GM13977 (cell line): ENCODE measurements around the gene TMEM171.

Experiments
- DNase-seq: peaks from one replicate; pipeline ENCODE4 v3.0.0; 2012; ENCODE audit warnings: low spot score
- in situ Hi-C: fragments of 300-500 bp; cut with MboI; formaldehyde crosslinking; loops from one replicate; pipeline ENCODE4 v1.12.0; 2022; ENCODE audit warnings: low sequenced_read_pairs, low pct_unique_long_range_greater_than_20kb, mixed read lengths, inconsistent platforms; ENCODE audit not compliant: unreplicated experiment
- TF ChIP-seq, protein P1 (sequence below): IDR thresholded peaks from 2 replicates; pipeline ENCODE4 v1.5.1; 2012; ENCODE audit warnings: mild to moderate bottlenecking, control low read depth; ENCODE audit not compliant: insufficient read depth; ENCODE audit errors: extremely low read depth, missing control alignments

Gene TMEM171

DNA sequence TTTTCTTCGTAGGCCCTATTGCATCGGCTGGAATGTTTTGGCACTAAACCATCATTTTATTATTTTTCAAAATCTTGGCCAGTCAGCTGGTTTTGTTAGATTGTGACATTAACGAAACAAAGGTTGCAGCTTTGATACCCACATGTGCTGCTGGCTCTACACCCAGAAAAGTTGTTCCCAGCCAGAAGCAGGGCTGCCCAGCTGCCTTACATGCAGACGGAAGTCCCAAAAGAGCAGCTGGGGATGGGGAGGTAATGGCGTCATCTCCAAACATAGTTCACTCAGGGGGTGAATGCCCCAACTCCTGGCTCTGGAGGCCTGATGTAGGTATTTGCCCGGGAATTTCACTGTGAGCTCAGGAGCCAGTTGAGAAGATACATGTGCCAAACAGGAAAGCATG, 23.3 kb downstream of the TMEM171 start:
- DNase-seq, result no peak
- in situ Hi-C loops, result no loop called here
- TF ChIP-seq, protein P1, sequence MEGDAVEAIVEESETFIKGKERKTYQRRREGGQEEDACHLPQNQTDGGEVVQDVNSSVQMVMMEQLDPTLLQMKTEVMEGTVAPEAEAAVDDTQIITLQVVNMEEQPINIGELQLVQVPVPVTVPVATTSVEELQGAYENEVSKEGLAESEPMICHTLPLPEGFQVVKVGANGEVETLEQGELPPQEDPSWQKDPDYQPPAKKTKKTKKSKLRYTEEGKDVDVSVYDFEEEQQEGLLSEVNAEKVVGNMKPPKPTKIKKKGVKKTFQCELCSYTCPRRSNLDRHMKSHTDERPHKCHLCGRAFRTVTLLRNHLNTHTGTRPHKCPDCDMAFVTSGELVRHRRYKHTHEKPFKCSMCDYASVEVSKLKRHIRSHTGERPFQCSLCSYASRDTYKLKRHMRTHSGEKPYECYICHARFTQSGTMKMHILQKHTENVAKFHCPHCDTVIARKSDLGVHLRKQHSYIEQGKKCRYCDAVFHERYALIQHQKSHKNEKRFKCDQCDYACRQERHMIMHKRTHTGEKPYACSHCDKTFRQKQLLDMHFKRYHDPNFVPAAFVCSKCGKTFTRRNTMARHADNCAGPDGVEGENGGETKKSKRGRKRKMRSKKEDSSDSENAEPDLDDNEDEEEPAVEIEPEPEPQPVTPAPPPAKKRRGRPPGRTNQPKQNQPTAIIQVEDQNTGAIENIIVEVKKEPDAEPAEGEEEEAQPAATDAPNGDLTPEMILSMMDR, result no peak

- TF ChIP-seq, protein P1, result no peak
- in situ Hi-C loops, result no loop called here
- DNase-seq, result no peak
These were observed 29.2 kb downstream of the TMEM171 start for GRCh38 chr5:73149540-73149939.

DNA sequence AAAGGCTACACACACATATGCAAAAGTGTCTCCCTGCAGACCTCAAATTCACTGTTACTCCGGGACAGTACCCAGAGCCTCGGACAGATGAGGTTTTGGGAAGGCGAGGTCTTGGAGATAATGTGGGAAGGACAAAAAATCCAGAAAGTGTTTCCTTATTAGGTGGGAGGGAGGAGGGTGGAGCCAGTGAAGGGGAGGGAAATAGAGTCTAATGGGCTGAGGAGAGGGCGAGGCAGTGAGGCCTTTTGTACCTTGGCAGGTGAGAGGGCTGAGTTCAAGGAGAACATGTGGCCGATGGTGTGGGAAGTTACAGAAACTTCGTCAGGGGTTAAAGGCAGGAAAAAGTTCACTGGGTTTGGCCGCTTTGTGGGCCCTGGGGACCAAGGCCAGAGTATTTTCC, 30.5 kb downstream of the TMEM171 start:
- TF ChIP-seq, protein P1, result no peak
- in situ Hi-C loops, result no loop called here
- no peak for DNase-seq

DNA sequence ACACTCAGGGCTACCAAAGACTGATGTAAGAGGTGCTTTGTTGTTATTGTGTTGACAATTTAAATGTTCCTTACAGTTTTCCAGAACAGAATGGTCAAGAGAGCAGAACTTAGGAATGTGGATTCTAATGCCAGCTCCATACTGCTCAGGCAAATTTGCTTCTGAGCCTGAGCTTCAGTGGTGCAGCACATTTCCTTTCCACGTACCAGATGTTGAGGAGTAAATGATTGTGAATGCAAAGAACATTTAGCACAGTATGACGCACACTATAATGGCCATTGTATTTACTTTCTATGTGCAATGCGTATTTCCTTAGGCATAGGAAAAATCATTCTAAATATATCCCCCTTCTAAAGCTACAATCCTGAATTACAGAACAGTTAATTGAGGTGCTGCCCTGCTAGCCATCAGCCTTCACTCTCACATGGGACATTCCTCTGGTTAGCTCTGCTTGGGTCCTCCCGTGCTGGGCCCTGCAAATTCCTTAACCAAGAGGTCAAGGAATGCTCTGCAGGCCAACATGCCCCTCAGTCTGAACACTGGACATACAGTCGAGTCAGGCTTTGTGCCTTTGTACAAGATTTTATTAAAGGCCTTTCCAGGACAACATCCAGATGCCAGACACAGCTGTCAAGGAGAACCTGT, 31.5 kb downstream of the TMEM171 start:
- TF ChIP-seq, protein P1, result no peak
- in situ Hi-C loops, result no loop called here
- DNase-seq, result no peak

- in situ Hi-C loops, result no loop called here
- no peak for DNase-seq
- TF ChIP-seq, protein P1, result no peak
These were observed 32.3 kb downstream of the TMEM171 start for GRCh38 chr5:73152411-73153388.

- in situ Hi-C loops, result no loop called here
- TF ChIP-seq, protein P1, result no peak
- DNase-seq, result no peak
These were observed 33.1 kb downstream of the TMEM171 start for GRCh38 chr5:73153513-73153912.
